HPDE6-E6E7 (cell line): ENCODE data around the gene IMPDH2.

Source experiments
- DNase-seq: peaks from one replicate; pipeline ENCODE4 v3.0.0; 2011; ENCODE audit warnings: missing footprints; ENCODE audit errors: extremely low spot score

Gene IMPDH2

DNA sequence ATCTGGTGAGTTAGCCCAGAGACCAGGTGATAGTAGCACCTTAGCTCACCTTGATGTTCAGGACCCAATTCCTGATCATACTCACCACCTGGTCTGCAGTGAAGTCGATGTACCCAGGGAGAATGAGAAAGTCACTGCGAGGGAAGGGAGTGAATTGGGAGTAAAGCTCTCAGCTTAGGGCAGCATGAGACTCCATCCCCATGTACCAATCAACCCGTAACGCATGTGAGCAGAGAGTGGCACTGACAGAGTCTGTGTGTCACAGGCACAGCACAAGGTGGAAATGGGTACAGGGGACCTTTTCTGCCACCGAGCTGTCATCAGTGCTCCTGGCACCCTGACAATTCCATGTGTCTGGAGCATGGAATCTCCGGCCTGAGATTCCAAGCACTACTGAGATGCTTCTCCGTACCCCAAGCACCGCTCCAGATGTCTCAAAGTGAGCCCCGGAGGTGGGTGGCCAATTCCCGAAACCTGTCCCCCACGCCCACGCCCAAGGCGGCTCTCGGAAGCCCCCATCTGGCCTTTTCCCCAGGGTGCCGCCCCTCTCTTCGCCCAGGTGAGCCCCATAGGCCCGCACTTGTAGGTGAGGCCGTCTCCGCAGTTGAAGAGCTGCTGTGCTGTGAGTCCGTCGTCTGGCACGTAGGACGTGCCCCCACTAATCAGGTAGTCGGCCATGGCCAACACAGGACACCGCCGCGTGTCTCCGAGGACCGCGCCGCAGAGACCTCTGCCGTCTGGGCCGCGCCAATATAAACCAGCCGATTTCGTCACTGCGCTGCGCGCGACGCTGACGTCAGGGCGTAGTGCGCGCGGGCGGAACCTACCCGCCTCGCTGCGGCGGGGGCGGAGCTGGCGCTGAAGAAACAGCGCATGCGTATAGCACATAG lies at the start of gene IMPDH2:
IMPDH2 (minus strand) TSS at position 726 of the 890 bp plus-strand sequence; CDS start at position 678, 48 bp downstream.
- no peak for DNase-seq

DNA sequence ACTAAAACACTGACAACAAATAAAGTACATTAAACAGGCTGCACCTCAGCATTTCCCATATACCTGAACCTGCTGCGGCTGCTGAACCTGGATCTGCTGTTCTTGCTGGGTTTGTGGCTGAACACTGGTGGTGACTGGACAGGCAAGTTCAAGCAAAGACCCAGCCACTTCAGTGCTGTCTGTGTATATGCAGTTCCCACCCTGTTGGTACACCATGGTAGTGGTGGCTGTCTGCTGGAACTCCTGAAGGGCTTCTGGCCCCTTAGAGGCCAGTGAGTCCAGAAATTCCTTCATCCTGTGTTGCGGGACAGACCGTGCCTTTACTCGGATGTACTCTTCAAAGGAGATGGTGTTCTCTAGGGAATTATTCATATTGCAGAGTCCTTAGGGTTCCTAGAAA lies 47.4 kb upstream of the IMPDH2 start:
- DNase-seq: no peak

DNA sequence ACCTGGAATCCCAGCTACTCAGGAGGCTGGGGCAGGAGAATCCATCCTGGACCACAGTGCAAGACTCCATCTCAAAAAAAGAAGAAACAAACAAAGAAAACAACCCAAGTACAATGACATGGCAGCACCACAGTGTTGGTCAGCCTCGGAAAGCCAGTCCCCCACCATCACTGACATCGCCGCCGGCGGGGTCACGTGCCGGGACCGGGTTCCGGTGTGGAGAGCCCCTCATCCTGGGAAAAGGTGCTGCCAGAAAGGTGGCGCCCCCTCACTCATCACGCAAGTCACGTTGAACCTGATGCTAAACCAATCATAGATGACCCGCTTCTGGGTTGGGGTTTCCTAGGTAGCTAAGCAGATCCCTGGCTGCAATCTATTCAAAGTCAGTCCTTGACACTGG lies 46.9 kb upstream of the IMPDH2 start:
- no peak for DNase-seq

DNA sequence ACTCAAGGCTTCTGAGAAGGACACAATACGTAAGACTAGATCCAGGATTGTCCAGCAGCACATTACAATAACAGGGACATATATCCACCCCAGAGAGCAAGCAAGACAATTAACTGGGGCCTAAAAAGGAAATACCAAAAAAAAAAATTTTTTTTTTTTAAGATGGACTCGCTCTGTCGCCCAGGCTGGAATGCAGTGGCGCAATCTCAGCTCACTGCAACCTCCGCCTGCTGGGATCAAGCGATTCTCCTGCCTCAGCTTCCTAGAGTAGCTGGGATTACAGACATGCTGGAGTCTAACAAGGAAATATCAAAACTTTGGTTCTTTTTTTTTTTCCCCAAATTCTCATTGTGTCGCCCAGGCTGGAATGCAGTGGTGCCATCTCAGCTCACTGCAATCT lies 28.8 kb upstream of the IMPDH2 start:
- no peak for DNase-seq

DNA sequence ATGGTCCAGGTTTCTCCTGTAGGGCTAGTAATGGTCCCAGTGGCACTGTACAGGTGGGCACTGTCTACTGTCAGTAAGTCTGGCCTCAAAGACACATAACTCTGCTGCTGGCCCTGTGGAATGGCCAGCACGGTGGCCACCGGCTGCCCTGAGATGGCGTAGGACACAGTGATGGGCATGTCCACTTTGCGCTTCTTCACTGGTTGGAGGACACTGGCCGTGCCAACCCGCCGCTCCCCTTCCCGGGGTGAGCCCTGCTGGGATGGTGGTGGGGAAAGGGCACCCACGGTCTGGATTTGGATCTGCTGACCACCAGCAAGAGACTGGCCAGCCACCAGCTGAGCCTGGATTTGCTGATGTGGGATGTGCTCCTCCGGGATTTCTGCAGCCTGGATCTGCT lies 28.1 kb upstream of the IMPDH2 start:
- no peak for DNase-seq

DNA sequence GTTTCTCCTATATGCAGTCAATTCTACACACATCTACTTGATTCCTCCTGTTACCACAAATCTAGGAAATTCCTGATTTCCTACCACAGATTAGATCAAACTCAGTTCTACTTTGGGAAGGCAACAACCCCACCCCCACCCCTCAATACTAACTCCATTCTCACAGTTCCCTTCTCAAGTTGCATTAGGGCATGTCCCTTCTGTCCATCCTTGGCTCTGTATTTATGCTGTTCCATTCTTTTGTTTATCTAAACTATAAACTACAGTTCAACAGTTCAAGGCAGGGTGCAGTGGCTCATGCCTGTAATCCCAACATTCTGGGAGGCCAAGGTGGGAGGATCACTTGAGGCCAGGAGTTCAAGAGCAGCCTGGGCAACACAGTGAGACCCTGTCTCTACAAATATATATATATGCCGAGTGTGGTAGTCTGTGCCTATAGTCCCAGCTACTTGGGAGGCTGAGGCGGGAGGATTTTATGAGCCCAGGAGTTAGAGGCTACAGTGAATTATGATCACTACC lies 25.2 kb upstream of the IMPDH2 start:
- no peak for DNase-seq

DNA sequence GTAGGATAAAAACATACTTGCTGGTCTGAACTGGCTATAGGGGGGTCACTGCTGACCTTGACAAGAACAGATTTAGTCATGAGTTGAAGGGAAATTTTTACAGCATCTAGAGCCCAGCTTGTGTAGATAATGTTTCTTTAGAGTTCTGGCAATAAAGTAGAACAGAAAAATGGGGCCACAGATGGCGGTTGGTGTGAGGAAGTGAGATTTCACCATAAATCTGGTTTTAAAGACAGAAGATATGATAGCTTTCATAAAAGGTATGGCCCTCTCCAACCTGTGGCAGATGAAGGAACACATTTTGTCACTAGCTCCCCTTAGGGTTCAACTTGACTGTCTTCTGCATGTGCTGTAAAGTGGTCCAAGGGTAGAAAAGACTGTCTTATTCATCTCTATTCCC lies 24.3 kb upstream of the IMPDH2 start:
- DNase-seq: no peak

DNA sequence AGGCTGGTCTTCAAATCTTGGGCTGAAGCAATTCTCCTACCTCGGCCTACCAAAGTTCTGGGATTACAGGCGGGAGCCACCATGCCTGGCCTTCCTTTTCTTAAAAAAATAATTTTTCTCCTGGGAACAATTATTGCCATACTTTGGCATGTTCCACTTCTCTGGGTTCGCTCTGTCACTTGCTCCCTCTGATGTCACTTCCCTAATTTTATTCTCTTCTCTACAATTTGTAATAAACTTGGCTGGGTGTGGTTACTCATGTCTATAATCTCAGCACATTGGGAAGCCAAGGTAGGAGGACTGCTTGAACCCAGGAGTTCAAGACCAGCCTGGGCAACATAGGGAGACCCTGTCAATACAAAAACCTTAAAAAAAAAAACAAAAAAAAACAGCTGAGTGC lies 6.1 kb upstream of the IMPDH2 start:
- no peak for DNase-seq

DNA sequence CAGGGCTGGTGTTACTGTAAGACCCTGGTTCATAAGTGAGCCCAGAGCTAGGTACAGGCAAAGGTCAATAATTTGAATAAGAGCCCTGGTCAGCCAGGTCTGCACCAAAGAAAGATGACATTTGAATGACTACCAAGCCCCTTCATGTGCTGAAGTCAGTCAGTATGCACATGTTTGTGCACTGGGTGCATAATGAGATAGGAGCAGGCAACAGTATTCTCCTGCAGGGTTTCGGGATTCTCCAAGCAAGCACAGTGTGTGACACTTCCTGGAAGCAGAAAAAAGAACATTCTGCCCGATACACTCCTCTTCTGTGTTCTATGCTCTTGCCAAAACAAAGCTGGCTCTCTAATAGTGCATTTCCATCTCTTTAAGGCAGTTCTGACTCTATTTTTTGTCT lies 5.5 kb upstream of the IMPDH2 start:
- no peak for DNase-seq

DNA sequence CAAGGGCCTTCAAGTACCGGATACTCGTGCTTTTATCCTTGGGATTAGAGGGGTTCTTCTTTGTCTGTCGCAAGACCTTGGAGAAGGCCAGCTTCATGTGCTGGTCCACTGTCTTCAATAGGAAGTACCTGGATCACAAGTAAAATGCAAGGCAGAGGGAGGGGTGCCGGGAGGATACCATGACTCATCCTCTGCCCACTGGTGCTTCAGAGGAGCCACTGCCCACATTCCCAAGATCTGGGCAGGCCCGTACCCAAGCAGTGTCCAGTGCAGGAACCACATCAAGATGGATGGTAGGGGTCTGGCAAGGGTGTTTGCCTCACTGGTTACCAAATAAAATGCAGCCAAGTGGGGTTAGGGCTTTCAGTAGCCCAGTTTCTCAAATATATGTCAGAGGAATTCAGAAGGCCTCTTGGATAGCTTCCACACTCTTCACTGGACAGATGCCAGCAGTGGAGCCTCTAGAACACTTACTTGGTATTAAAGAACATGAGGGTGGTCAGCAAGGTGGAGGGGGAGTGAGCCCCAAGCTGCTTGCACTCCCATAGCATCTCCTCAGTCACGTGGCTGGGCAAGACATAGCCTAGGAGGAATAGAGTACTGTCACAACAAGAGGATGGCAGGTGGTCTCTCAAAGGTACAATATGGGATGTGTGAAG lies 3.6 kb upstream of the IMPDH2 start:
- DNase-seq: no peak

DNA sequence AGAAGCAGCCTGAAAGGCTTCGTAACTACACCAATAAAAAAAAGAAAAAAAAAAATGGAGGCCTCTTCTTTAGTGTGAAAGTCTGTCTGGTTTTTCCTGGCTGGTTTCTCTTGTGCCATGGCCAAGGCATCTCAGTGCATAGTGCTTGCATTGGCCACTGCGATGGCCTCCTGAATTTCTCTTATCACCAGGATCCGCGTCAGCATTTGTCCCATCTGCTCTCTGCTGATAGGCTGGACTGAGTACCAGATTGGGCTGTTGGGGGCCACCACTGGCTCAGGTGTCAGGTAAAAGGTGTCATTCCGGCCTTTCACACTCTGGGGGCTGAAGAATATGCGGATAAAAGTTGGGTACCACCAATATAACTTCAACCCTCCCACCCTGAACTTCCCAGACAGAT lies 1.1 kb upstream of the IMPDH2 start:
- no peak for DNase-seq

DNA sequence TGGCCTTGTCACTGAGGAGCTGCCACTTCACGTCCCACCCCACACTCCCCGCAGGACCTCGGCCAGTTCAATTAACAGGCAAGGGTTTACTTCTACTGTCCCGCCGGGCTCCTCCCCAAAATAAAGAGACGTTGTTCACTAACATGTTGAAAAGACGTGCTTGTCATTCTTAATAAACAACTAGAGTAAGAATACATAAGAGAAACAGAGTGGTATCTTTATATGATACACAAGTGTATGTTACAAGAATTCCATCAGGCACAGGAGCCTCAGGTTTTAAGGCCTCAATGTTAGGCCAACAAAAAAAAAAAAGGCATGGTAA lies 326 bp upstream of the IMPDH2 start:
- no peak for DNase-seq

DNA sequence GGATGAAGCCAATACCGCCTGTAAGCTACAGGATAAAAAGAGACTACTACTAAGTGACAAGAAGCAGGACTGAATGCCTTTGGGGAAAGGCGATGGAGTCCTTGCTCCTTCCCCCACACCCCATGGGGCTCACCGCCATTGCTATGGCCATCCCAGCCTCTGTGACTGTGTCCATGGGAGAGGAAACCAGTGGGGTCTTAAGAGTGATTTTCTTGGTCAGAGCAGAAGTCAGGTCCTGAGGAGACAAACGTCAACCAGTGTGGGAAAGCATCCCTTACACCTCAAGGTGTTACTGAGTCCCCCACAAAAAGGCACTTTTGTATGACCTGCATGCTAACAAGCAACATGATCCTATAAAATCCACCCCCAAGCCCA lies 913 bp downstream of the IMPDH2 start:
- DNase-seq: no peak

DNA sequence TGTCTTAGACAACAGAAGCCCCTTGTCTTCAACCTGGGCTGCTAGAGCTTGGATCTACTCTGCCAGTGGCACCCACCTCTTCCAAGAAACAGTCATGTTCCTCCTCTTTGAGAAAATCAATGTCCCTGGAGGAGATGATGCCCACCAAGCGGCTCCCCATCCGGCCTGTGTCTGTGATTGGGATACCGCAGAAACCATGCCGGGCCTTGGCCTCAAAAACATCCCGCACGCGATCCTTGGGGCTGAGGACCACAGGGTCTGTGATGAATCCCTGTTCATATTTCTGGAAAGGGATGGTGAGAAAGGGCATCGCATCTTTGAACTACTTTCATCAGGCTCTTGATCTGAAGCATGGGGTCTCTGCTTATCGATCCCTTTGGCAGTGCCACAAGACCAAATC lies 1.6 kb downstream of the IMPDH2 start:
- no peak for DNase-seq

DNA sequence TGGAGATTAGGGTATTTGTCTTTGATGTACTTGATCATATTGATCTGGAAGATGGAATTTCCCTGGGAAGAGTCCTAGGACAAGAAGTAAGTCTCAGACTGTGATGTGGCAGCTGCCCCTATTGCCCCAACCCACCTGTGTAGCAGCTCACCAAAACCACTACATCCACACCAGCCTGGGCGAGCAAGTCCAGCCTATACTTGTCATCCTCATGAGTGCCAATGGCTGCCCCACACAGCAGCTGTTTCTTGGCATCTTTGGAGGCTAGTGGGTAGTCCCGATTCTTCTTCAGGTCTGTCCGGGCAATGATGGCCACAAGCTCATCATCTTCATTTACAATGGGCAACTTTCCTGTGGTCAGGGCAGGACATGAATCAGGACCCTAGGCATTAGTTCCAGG lies 2.7 kb downstream of the IMPDH2 start:
- DNase-seq: no peak

DNA sequence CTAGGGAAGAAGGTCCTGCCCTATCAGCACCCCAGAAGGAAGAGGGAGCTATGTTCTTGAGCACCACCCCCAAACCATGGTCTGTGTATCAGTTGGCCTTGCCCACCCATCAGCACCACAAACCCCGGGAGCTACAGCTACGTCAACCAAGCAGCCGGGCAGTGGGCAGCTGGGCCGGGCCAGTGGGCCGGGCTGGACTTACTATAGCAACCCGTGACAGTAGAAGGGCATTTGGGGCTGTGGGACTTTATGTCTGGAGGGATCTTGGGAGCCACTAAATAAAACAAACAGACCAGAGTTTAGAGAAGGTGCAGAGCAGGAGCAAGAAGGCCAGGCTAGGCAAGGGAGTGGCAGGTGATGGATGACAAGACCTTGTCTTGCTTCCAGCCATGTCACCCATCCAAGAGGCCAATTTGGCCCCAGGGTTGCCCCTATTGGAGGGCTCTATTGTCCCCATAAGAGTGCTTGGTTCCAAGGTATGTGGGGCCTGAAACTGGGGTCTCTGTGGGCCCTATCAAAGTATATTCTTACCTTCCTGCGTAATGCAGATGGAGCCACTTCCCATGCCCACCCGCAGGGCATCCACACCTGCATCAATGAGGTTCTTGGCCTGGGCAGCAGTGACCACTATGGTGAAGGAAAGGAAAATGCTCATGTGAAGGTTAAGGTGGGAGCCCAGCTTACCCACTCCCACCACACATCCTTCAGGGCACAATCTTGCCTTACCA lies 3.2 kb downstream of the IMPDH2 start:
- DNase-seq: no peak

DNA sequence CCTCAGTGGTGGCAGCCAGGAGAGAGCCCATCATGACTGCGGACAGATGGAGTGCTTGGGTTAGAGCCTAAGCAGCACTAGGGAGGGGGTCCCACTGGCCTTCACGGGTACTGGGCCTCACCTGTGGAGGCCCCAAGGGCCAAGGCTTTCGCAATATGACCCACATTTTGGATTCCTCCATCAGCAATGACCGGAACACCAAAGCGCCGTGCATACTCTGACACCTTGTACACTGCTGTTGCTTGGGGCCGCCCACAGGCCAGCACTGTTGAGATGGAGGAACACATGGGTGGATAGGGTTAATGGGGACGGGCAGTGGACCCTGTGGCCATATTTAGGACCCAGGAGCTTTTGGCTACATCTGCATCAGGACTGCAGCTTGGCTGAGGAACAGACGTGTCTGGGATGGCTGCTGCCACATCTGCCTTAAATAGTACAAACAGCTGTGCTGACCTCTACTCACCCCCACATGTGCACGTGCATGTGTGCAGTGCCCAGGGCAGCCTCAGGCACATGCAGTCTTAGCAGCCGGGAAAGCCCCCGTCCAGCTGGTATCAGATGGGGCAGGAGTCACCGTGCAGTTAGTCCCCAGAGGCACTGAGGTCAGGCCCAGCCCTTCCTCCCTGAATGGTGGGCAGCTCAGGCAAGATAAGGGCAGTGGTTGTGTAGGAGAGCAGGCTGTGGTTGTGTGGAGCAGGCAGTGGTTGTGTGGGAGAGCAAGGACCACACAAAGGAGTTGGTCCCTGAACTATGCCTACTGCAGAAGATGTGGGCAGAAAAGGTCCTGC lies 4.0 kb downstream of the IMPDH2 start:
- no peak for DNase-seq

DNA sequence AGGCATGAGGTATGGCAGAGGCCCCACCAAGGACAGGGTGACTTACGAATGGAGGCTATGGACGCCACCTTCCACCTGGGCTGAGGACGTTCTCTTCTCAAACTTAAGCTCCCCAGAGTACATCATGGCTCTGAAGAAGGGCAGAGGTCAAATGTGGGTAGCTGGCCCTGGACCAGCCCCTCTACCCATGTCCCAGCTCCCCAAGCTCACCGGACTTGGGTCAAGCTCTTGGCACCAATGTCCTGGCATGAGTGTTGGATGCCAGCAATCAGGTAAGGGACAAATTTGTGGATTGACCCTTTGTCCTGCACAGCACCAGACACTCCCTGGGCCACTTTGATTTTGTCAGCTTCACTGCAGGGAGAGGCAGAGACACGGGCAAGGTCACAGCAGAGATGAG lies 4.7 kb downstream of the IMPDH2 start:
- DNase-seq: no peak

DNA sequence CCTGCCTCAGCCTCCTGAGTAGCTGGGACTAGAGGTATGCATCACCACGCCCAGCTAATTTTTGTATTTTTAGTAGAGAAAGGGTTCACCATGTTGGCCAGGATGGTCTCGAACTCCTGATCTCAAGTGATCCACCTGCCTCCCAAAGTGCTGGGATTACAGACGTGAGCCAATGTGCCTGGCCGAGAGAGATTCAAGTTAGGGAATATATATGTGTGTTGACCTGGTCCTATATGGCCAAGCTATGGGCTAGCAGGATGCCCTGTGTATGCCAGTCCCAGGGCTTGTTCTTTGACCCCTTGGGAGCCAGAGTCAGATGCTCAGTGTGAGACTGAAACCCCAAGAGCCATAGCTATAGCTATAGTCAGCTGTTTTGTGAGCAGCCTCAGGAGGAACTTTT lies 5.4 kb downstream of the IMPDH2 start:
- DNase-seq: no peak

DNA sequence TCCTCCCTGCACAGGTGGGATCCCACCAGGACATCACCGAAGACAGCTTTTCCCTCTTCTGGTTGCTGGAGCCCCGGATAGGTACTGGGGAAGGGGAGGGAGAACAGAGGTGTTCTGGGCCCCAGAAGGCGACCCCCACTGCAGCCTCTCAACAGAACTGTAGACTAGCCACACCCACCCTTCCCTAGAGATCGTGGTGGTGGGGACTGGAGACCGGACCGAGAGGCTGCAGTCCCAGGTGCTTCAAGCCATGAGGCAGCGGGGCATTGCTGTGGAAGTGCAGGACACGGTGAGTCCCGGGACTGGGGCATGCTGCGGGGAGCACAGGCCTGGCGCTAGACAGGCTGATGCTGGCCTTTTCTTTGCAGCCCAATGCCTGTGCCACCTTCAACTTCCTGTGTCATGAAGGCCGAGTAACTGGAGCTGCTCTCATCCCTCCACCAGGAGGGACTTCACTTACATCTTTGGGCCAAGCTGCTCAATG lies 6.5 kb downstream of the IMPDH2 start:
- DNase-seq: no peak

DNA sequence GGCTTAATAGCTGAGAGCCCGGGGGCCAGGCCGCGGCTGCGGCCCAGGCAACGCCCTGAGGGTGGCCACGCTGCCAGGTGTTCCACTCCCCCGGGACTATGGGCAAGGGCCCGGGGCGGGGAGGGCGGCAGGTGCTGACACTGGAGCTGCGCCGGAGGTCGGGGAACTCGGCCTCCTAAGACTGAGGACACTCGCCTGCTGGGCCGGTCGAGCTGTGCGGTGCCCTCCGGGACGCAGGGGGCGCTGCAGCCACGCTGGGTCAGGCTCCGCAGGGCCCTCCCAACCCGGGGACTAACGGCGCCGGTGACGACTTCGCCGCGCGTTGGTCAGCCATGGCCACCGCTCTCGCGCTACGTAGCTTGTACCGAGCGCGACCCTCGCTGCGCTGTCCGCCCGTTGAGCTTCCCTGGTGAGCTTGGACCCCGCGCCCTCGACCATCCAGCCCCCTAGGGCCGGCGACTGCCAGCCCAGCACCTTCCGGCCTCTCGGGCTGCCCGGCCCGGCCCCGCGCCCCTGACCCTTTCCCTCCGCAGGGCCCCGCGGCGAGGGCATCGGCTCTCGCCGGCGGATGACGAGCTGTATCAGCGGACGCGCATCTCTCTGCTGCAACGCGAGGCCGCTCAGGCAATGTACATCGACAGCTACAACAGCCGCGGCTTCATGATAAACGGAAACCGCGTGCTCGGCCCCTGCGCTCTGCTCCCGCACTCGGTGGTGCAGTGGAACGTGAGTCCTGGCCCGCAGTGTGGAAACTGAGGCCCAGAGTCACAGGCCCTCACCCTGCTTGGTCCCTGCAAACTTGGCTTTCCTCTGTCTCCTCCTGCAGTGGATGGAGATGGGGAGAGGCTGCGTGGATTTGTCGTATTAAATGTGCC lies 7.1 kb downstream of the IMPDH2 start, which contains the start of gene NDUFAF3:
NDUFAF3 (plus strand) TSS at position 309 of the 875 bp plus-strand sequence; CDS start at position 333, 24 bp downstream.
- peak; percentile 56 for DNase-seq
